AG04450 (cell line): ENCODE results near the gene KRT4. TPM values are rescaled to one million over a fixed set of nuclear protein-coding genes. Genes with fewer than 3 reads are reported as not detected.

Experiments used
- CTCF ChIA-PET: fragments of 300-600, 350-600 bp; formaldehyde crosslinking; extraction: SDS; loops from one replicate; lab custom pipeline; 2022; ENCODE audit warnings: antibody characterized with exemption, inconsistent platforms; lab: Charles Lee
- POLR2A ChIA-PET: fragments of 350-600 bp; formaldehyde crosslinking; extraction: SDS; loops from one replicate; lab custom pipeline; 2021; ENCODE audit warnings: antibody characterized with exemption, inconsistent platforms; lab: Yijun Ruan, JAX
- DNase-seq: peaks from one replicate; pipeline ENCODE4 v3.0.0-alpha.2; 2011; ENCODE audit warnings: low read depth, low spot score
- H3K27ac ChIP-seq: one replicate; pipeline ENCODE4 v1.5.1; 2012; ENCODE audit warnings: low read depth, low read length, control low read depth
- H3K27me3 ChIP-seq: one replicate; pipeline ENCODE4 v1.6.0; 2012; ENCODE audit warnings: low read length; ENCODE audit not compliant: control insufficient read depth, insufficient read depth
- H3K4me3 ChIP-seq: 2 replicates; pipeline ENCODE4 v1.5.1; 2011; ENCODE audit warnings: mild to moderate bottlenecking, low read depth, low read length, control low read depth
- H3K9me3 ChIP-seq: 2 replicates; pipeline ENCODE4 v1.5.1; 2012; ENCODE audit warnings: low read length; ENCODE audit not compliant: control insufficient read depth, insufficient read depth
- polyA minus RNA-seq: library from RNA; depleted of rRNA, polyadenylated mRNA; stranded (reverse); fragments of >200 nt; gene quantifications from 2 replicates; pipeline ENCODE4 v1.2.3, GENCODE V29; 2011; rRNA and poly(A)+ RNA removed
- polyA plus RNA-seq: library from polyadenylated mRNA; depleted of rRNA; stranded (reverse); fragments of >200 nt; gene quantifications from 2 replicates; pipeline ENCODE4 v1.2.3, GENCODE V29; 2011; rRNA removed
- TF ChIP-seq, protein P1 (sequence below): IDR thresholded peaks from 2 replicates; pipeline ENCODE4 v1.5.1; 2011; ENCODE audit warnings: low read depth, low read length, control low read depth, inconsistent platforms

KRT4 gene
- 0.04 and 0.16 TPM in 2 replicates for polyA plus RNA-seq
- 0.09 TPM in 1 of 2 replicates, not detected in the other for polyA minus RNA-seq

DNA sequence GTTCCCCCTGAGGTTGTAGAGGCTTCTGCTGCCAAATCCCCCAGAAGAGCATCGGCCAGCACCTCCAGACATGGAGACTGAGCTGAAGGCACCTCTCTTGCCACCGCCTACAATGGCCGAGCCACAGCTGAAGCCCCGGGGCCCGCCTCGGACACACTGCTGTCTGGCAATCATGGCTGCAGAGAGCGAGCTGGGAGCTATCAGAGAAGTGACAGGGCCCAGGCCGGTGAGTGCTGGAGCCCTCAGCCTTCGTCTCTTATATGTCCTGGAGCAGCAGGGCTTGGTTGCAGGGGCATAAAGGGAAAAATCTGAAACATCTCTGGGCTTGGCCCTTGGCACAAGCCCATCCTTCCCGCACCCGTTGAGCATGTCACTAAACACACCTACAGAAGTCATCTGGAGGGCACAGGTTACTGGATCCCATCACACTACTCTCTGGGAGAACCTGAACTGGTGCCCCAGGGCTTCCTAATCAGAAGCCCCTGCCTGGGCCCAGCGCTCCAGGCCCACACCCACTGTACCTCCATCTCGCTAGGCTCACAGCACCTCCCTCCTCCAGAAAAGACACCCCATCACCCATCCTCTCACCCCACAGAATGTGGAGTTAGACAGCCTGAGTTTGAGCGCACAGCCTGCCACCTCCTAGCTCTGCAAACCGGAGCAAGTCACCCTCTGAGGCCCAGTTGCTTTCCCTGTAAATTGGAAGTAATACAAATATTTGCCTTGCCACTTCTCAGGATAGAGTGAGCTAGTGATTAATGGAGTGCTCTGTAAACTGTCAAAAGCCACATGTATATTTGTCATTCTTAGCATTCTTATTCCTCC is at the start of gene KRT4:
Gene KRT4, minus strand, starts transcription at position 232 of the 825 bp plus-strand sequence. Its CDS starts 58 bp downstream, at position 174.
- ChIA-PET POLR2A (no interaction called here), CTCF (interaction anchor here (1.0 kb wide), 1 partner anchor 442 kb away, joined by 3 read pairs; no protein-coding TSS in a partner anchor)
- no peaks in the 10 kb centered on the region for H3K9me3 ChIP-seq
- TF ChIP-seq, protein P1, sequence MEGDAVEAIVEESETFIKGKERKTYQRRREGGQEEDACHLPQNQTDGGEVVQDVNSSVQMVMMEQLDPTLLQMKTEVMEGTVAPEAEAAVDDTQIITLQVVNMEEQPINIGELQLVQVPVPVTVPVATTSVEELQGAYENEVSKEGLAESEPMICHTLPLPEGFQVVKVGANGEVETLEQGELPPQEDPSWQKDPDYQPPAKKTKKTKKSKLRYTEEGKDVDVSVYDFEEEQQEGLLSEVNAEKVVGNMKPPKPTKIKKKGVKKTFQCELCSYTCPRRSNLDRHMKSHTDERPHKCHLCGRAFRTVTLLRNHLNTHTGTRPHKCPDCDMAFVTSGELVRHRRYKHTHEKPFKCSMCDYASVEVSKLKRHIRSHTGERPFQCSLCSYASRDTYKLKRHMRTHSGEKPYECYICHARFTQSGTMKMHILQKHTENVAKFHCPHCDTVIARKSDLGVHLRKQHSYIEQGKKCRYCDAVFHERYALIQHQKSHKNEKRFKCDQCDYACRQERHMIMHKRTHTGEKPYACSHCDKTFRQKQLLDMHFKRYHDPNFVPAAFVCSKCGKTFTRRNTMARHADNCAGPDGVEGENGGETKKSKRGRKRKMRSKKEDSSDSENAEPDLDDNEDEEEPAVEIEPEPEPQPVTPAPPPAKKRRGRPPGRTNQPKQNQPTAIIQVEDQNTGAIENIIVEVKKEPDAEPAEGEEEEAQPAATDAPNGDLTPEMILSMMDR: no peak
- H3K27me3 ChIP-seq: peaks cover 20% of the 10 kb centered on the region
- no peak within 1 kb of the TSS for H3K27ac ChIP-seq
- H3K4me3 ChIP-seq: no peak within 1 kb of the TSS
- no peak for DNase-seq

DNA sequence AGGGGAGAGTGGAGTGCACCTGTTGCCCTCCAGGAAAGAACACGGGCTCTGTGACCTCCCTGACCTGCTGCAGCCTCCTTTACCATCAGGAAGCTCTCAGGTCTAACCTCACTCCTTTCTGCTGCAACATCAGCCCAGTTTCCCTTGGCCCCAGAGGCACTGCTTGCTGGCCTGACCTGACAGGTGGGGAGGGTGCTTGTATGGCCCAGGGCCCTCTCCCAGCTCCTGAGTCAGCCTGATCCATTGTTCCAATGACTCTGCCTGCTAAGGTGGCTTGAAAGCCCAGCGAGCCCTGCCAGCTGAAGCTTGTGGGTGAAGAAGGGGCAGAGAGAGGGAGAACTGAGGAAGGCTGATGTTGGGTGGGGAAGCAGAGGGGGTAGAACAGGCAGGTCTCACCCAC is 48.1 kb upstream of the KRT4 start:
- no peak for DNase-seq
- no peak overlapping the region for H3K4me3 ChIP-seq
- TF ChIP-seq, protein P1: no peak
- H3K9me3 ChIP-seq: no peaks in the 10 kb centered on the region
- ChIA-PET POLR2A (no interaction called here), CTCF (interaction anchor here (0.8 to 1.0 kb wide), 3 partner anchors 9 to 490 kb away, joined by 3 to 4 read pairs (median 4); no protein-coding TSS in a partner anchor)
- H3K27me3 ChIP-seq: peaks cover 3% of the 10 kb centered on the region
- no peak overlapping the region for H3K27ac ChIP-seq

DNA sequence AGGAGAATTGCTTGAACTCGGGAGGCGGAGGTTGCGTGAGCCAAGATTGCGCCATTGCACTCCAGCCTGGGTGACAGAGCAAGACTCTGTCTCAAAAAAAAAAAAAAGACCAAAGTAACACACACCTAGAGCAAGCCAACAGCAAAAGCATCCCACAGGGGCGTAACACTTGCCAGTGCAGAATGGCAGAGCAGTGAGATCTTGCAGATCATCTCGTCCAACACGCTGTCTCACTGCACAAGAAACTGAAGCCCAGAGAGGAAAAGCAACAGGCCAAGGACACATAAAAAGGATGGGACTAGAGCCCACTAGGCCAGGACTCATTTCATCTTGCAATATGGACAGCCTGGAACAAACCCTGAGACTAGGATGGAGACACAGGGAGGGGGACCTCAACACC is 47.6 kb upstream of the KRT4 start:
- Histone ChIP-seq H3K27ac (no peak overlapping the region), H3K4me3 (no peak overlapping the region)
- POLR2A ChIA-PET: no interaction called here

DNA sequence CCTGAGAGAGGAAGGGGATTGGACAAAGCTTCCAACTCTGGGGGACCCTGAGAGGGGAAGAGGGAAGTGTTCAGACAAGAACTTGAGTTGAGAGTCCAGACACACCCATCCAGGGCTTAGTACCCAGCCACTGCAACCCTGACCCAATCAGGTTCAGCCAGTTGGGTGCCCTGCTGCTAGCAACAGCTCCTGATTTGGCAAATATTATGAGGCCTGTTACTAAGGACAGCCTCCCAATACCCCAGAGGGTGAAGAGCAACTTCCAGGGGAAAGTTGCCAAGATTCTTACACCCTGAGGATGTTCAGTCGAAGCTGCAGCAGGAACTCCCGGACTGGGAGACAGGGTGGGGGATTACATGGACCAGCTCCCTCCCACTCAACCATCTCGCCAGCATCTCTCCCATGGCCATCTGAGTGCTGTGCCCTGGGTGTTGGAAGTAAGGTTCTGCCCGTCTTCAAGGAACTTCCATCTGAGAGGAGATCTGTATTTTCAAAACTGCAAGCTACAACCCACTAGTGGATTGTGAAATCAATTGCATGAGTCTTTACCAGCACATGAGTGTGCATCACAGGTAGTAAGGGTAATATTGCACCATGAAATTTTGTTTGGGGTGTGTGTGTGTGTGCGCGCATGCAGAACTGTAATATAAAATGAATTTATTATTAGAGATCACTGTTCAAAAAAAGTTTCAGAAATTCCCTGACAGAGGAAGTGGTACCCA is 46.3 kb upstream of the KRT4 start:
- Histone ChIP-seq H3K9me3 (no peaks in the 10 kb centered on the region), H3K27me3 (peaks cover 3% of the 10 kb centered on the region), H3K27ac (no peak overlapping the region), H3K4me3 (no peak overlapping the region)
- TF ChIP-seq, protein P1: no peak
- ChIA-PET POLR2A (no interaction called here), CTCF (interaction anchor here (1.3 to 1.8 kb wide), 2 partner anchors 10 to 19 kb away, joined by 3 to 5 read pairs; no protein-coding TSS in a partner anchor)
- no peak for DNase-seq

More for the DNA sequence above, 47.6 kb upstream of the KRT4 start:
- CTCF ChIA-PET: interaction anchor here (0.8 to 1.0 kb wide), 3 partner anchors 9 to 489 kb away, joined by 3 to 4 read pairs (median 4); no protein-coding TSS in a partner anchor
- TF ChIP-seq, protein P1: no peak
- no peaks in the 10 kb centered on the region for H3K9me3 ChIP-seq
- H3K27me3 ChIP-seq: peaks cover 3% of the 10 kb centered on the region
- no peak for DNase-seq
